CD4-positive, CD25-positive, alpha-beta regulatory T cell (primary cell): Measurements from ENCODE around the gene CDK10. TPM values are rescaled to one million over a fixed set of nuclear protein-coding genes. Genes with fewer than 3 reads are reported as not detected.

ENCODE experiments used
- ATAC-seq, 2 donors: fragments of 150-1000 bp; cut with Tn5 transposase; one replicate each; pipeline ENCODE4 v1.10.0; 2021; ENCODE audit warnings: low read depth in 2 of 2, moderate number of reproducible peaks in 2 of 2, moderate library complexity in 1 of 2
- DNase-seq, 3 donors: peaks; one replicate each; pipeline versions ENCODE4 v3.0.0 to v3.0.0-alpha.2; 2012 to 2022; ENCODE audit warnings: mixed read lengths in 1 of 3
- H3K27ac ChIP-seq: one replicate; pipeline ENCODE4 v1.7.0; 2013; ENCODE audit warnings: mild to moderate bottlenecking, low read length; ENCODE audit not compliant: insufficient read depth, poor library complexity, severe bottlenecking
- H3K27me3 ChIP-seq: one replicate; pipeline ENCODE4 v1.7.0; 2013; ENCODE audit warnings: low read length; ENCODE audit not compliant: control insufficient read depth, insufficient read depth
- H3K36me3 ChIP-seq: one replicate; pipeline ENCODE4 v1.7.0; 2013; ENCODE audit warnings: mild to moderate bottlenecking, low read length, moderate library complexity; ENCODE audit not compliant: control insufficient read depth, insufficient read depth
- H3K4me1 ChIP-seq: 2 replicates; pipeline ENCODE4 v1.7.0; 2013; ENCODE audit warnings: mild to moderate bottlenecking, low read length; ENCODE audit not compliant: insufficient read depth, control insufficient read depth, poor library complexity, severe bottlenecking
- H3K4me3 ChIP-seq: one replicate; pipeline ENCODE4 v1.7.0; 2013; ENCODE audit warnings: low read depth, mild to moderate bottlenecking, low read length, moderate library complexity
- H3K9me3 ChIP-seq, 2 experiments: 1 replicate in 1 of 2; 2 replicates in 1 of 2; pipeline ENCODE4 v1.7.0; 2013; ENCODE audit warnings: low read length in 2 of 2, mild to moderate bottlenecking in 1 of 2, moderate library complexity in 1 of 2; ENCODE audit not compliant: control insufficient read depth in 2 of 2
- H3K27ac Mint-ChIP-seq, 3 donors: one replicate each; pipeline ENCODE4 v1.8.0; 2020 to 2022; ENCODE audit warnings: mild to moderate bottlenecking in 3 of 3, mixed read lengths in 3 of 3, moderate library complexity in 2 of 3
- H3K27me3 Mint-ChIP-seq: one replicate; pipeline ENCODE4 v1.8.0; 2022; ENCODE audit warnings: mild to moderate bottlenecking, mixed read lengths
- H3K36me3 Mint-ChIP-seq: one replicate; pipeline ENCODE4 v1.8.0; 2020; ENCODE audit warnings: mixed read lengths
- H3K4me1 Mint-ChIP-seq, 4 donors: one replicate each; pipeline ENCODE4 v1.8.0; 2020 to 2022; ENCODE audit warnings: mixed read lengths in 4 of 4, mild to moderate bottlenecking in 1 of 4
- H3K4me3 Mint-ChIP-seq, 4 donors: one replicate each; pipeline ENCODE4 v1.8.0; 2020 to 2022; ENCODE audit warnings: mild to moderate bottlenecking in 4 of 4, mixed read lengths in 4 of 4, moderate library complexity in 3 of 4
- H3K9me3 Mint-ChIP-seq, 7 donors: one replicate each; pipeline ENCODE4 v1.8.0; 2020 to 2022; ENCODE audit warnings: mixed read lengths in 7 of 7, mild to moderate bottlenecking in 3 of 7, moderate library complexity in 2 of 7
- polyA plus RNA-seq, 4 donors: library from polyadenylated mRNA; unstranded; fragments of 300-500 nt; fragmentation: Illumina TruSeq; gene quantifications; one replicate each; pipeline ENCODE4 v1.2.3, GENCODE V29; 2021
- total RNA-seq: library from RNA; stranded (reverse); gene quantifications from one replicate; pipeline ENCODE4 v1.2.3, GENCODE V29; 2022

Gene CDK10
- total and polyA plus RNA-seq, 5 donors from 2014 or later: 20.5 to 97.5 (median 24.4) TPM

DNA sequence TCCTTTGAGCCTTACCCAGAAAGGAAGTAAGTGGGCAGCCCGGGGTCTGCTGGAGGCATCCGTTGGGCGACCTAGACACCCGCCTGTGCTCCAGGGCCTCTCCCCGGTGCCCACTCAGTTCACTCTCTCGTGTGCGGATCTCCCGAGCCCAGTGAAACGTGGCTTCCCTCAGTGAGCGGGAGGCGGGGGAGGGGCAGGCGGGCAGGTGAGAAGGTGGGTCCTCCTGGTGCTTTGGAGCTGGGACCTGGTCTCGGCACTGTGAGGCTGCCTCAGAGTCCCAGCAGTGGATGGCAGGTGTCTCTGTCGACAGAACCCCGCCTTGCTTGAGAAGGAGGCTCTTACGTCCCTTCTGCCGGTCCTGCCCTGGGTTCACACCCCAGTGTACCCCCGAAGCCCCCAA, 42.8 kb downstream of the CDK10 start:
- H3K9me3 Mint-ChIP-seq: no peaks in the 10 kb centered on the region
- H3K27ac Mint-ChIP-seq: no peak overlapping the region

DNA sequence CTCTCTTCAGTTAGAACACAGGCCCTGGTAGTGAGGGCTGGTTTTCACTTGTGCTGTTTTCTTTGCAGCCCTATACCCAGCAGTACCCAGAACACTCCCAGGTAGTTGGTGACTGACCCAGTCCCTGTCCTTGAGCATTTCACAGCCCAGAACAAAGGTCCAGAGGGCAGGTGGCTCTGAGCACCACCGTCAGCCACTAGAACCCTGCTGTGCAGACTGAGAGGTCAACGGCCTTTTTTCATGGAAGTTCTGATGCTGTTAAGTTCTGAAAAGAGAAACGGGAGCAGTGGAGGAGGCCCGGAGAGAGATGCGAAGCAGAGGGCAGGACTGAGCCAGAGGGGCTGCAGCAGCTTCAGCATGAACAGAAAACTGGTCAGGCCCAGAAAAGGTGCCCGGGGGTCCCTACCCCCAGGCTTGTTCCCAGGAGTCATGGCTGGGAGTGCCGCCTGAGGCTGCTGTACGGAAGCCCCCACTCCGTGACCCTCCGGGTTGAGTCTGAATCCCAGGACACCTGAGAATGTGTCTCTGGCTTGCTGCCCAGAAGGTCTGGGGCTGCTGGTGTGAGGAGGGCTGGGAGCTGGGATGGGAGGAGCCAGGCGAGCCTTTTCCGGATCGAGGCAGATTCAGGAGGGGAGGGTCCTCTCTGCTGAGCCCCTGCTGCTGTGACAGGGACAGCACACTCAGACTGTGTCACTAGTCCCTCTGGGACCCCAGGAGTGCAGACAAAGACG, 43.5 kb downstream of the CDK10 start:
- no peak overlapping the region for H3K27ac Mint-ChIP-seq
- peaks cover 38% of the 10 kb centered on the region for H3K36me3 Mint-ChIP-seq
- no peaks in the 10 kb centered on the region for H3K9me3 ChIP-seq
- ATAC-seq (no peak), DNase-seq (no peak)
- H3K36me3 ChIP-seq: peaks cover 88% of the 10 kb centered on the region
- peaks cover 10 to 66% (median 22%) of the 10 kb centered on the region in 4 donors for H3K4me1 Mint-ChIP-seq
- H3K9me3 Mint-ChIP-seq: no peaks in the 10 kb centered on the region
- peaks cover 34% of the 10 kb centered on the region for H3K4me1 ChIP-seq
- H3K27me3 ChIP-seq: no peaks in the 10 kb centered on the region
- H3K4me3 Mint-ChIP-seq: peak overlapping the region in 2 of 4 donors; percentile 38 to 90
- H3K27ac ChIP-seq: no peak overlapping the region
- no peaks in the 10 kb centered on the region for H3K27me3 Mint-ChIP-seq
- H3K4me3 ChIP-seq: no peak overlapping the region

More for the DNA sequence above, 42.8 kb downstream of the CDK10 start:
- no peaks in the 10 kb centered on the region for H3K9me3 ChIP-seq
- H3K4me1 Mint-ChIP-seq: peaks cover 10 to 64% (median 18%) of the 10 kb centered on the region in 4 donors
- no peak overlapping the region for H3K4me3 Mint-ChIP-seq
- no peaks in the 10 kb centered on the region for H3K27me3 ChIP-seq
- DNase-seq: no peak
- H3K36me3 Mint-ChIP-seq: peaks cover 32% of the 10 kb centered on the region
- no peak overlapping the region for H3K27ac ChIP-seq
- peaks cover 41% of the 10 kb centered on the region for H3K4me1 ChIP-seq
- H3K4me3 ChIP-seq: no peak overlapping the region
- ATAC-seq: no peak
- no peaks in the 10 kb centered on the region for H3K27me3 Mint-ChIP-seq
- peaks cover 88% of the 10 kb centered on the region for H3K36me3 ChIP-seq

DNA sequence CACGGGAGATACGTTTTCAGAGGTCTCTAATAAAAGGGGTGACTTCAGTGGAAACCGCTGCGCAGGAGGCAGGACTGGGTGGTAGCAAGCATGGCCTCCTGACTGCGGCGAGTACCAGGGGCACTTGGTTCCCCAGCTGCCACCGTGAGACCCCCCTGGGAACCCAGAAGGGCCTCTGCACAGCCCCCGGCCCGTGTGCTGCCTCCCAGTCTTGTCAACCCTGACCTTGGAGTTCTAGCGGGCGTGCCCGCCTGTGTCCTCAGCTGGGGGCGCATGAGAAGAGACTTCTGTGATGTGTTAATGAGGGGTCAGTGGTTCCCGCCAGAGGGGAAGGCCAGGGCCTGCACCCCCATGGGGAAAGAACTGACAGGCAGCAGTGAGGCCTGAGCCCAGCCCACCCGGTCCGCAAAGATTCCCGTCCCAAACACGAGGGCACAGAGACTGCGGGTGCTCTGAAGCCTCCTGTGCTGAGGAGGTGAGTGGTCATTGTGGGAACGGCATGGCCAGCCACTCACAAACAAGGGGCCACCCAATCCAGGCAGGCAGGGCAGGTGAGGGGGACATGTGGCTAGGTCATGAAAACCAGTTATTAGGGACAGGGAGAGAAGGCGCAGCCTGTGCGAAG, 44.2 kb downstream of the CDK10 start:
- no peak overlapping the region for H3K4me3 Mint-ChIP-seq
- DNase-seq: no peak
- Histone ChIP-seq H3K27ac (no peak overlapping the region), H3K4me1 (peaks cover 27% of the 10 kb centered on the region), H3K9me3 (no peaks in the 10 kb centered on the region), H3K4me3 (no peak overlapping the region), H3K27me3 (no peaks in the 10 kb centered on the region), H3K36me3 (peaks cover 89% of the 10 kb centered on the region)
- no peaks in the 10 kb centered on the region for H3K9me3 Mint-ChIP-seq
- ATAC-seq: no peak
- no peaks in the 10 kb centered on the region for H3K27me3 Mint-ChIP-seq
- peaks cover 10 to 68% (median 23%) of the 10 kb centered on the region in 4 donors for H3K4me1 Mint-ChIP-seq
- no peak overlapping the region for H3K27ac Mint-ChIP-seq
- H3K36me3 Mint-ChIP-seq: peaks cover 42% of the 10 kb centered on the region

DNA sequence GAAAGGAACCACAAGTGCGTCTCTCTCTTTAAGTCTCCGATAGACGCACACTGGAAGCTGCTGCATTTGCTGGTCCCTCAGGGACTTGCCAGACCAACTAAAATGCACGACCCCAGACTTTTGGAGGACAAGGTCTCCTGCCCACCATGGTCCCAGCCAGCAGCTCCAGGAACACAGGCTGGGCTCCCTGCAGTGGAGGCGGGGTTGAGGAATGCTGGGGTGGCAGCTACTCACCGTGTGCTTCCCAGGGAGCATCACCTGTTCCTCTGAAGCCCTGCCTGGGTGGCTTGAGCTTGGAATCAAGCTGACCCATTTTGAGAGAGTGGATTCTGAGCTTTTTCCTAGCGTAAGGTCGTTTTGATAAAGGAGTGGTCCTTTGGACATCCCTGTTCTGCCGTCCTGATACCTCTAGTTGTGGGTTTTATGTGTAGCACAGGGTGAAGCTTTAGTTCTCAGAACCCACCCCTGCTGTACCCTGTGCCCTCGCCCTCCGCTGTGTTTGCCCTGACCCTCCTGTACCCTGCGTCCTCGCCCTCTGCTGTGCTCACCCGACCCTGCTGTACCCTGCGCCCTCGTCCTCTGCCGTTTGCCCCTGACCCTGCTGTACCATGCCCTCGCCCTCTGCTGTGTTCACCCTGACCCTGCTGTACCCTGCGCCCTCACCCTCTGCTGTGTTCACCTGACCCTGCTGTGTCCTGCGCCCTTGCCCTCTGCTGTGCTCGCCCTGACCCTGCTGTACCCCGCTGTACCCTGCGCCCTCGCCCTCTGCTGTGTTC, 45.8 kb downstream of the CDK10 start:
- no peaks in the 10 kb centered on the region for H3K27me3 Mint-ChIP-seq
- Histone ChIP-seq H3K27me3 (no peaks in the 10 kb centered on the region), H3K9me3 (no peaks in the 10 kb centered on the region), H3K36me3 (peaks cover 90% of the 10 kb centered on the region), H3K4me1 (peaks cover 27% of the 10 kb centered on the region), H3K27ac (peak overlapping the region; percentile 20), H3K4me3 (no peak overlapping the region)
- no peaks in the 10 kb centered on the region for H3K9me3 Mint-ChIP-seq
- DNase-seq: no peak
- ATAC-seq: no peak
- peak overlapping the region in 2 of 4 donors; percentile 58 to 60 for H3K4me3 Mint-ChIP-seq
- peaks cover 38% of the 10 kb centered on the region for H3K36me3 Mint-ChIP-seq
- H3K4me1 Mint-ChIP-seq: peaks cover 6 to 67% (median 26%) of the 10 kb centered on the region in 4 donors
- H3K27ac Mint-ChIP-seq: peak overlapping the region in 1 of 3 donors; percentile 21

DNA sequence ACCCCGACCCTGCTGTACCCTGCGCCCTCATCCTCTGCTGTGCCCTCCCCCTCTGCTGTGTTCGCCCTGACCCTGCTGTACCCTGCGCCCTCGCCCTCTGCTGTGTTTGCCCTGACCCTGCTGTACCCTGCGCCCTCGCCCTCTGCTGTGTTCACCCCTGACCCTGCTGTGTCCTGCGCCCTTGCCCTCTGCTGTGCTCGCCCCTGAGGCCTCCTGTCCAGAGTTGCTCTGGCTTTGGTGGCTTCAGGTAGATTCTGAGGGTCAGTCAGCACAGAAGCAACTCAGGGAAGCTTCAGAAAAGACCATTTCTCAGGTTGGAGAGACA, 46.4 kb downstream of the CDK10 start:
- peaks cover 6 to 68% (median 28%) of the 10 kb centered on the region in 4 donors for H3K4me1 Mint-ChIP-seq

DNA sequence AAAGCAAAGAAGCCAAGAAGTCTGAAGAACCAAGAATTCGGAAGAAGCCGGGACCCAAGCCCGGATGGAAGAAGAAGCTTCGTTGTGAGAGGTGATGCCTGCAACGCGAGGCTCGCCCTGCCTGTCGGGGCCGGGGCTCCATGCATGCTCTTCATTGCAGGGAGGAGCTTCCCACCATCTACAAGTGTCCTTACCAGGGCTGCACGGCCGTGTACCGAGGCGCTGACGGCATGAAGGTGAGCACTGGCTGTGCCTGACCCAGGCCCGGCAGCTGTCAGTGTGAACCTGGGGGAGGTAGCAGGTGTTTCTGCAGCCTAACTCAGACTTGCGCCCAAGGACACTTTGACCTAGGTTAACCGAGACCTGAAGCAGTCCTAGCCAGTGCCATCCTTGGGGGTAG, 46.8 kb downstream of the CDK10 start:
- Mint-ChIP-seq H3K27ac (no peak overlapping the region), H3K4me3 (no peak overlapping the region), H3K4me1 (peaks cover 6 to 69% (median 28%) of the 10 kb centered on the region in 4 donors), H3K27me3 (no peaks in the 10 kb centered on the region), H3K9me3 (no peaks in the 10 kb centered on the region), H3K36me3 (peaks cover 44% of the 10 kb centered on the region)
- Histone ChIP-seq H3K27me3 (no peaks in the 10 kb centered on the region), H3K36me3 (peaks cover 92% of the 10 kb centered on the region), H3K4me1 (peaks cover 25% of the 10 kb centered on the region), H3K9me3 (no peaks in the 10 kb centered on the region), H3K27ac (no peak overlapping the region), H3K4me3 (no peak overlapping the region)
- ATAC-seq (no peak), DNase-seq (no peak)

More for the DNA sequence above, 46.4 kb downstream of the CDK10 start:
- ATAC-seq (no peak), DNase-seq (no peak)
- no peak overlapping the region for H3K27ac Mint-ChIP-seq
- Histone ChIP-seq H3K27me3 (no peaks in the 10 kb centered on the region), H3K36me3 (peaks cover 90% of the 10 kb centered on the region), H3K4me3 (no peak overlapping the region), H3K27ac (no peak overlapping the region), H3K4me1 (peaks cover 27% of the 10 kb centered on the region), H3K9me3 (no peaks in the 10 kb centered on the region)
- no peaks in the 10 kb centered on the region for H3K9me3 Mint-ChIP-seq
- H3K36me3 Mint-ChIP-seq: peaks cover 43% of the 10 kb centered on the region
- peak overlapping the region in 1 of 4 donors; percentile 58 for H3K4me3 Mint-ChIP-seq
- H3K27me3 Mint-ChIP-seq: no peaks in the 10 kb centered on the region

DNA sequence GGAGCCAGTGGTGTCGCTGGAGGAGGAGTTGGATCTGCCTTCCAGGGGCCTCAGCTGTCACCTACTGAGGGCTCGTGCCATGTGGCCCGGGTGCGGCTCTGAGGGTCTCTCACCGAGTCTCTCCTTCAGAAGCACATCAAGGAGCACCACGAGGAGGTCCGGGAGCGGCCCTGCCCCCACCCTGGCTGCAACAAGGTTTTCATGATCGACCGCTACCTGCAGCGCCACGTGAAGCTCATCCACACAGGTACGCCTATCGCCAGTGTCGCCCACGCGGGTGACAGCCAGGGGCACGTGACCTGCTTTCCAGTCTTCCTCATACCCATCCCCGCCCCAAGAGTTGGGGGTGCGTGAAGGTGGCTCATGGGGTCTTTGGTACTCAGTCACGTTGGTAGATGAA, 47.3 kb downstream of the CDK10 start:
- Mint-ChIP-seq H3K36me3 (peaks cover 43% of the 10 kb centered on the region), H3K9me3 (no peaks in the 10 kb centered on the region), H3K27me3 (no peaks in the 10 kb centered on the region), H3K4me1 (peaks cover 6 to 66% (median 27%) of the 10 kb centered on the region in 4 donors), H3K27ac (peak overlapping the region in 1 of 3 donors; percentile 38), H3K4me3 (no peak overlapping the region)
- ATAC-seq: no peak
- no peak overlapping the region for H3K4me3 ChIP-seq
- no peak overlapping the region for H3K27ac ChIP-seq
- H3K9me3 ChIP-seq: no peaks in the 10 kb centered on the region
- H3K36me3 ChIP-seq: peaks cover 94% of the 10 kb centered on the region
- DNase-seq: no peak
- H3K4me1 ChIP-seq: peaks cover 25% of the 10 kb centered on the region
- no peaks in the 10 kb centered on the region for H3K27me3 ChIP-seq
